GM23248 (cell line): ENCODE results near the gene BOLA2B.

ENCODE experiments used
- EZH2 ChIP-seq: fragments of 200-600 bp; sonication (generic); IDR thresholded peaks from 2 replicates; pipeline ENCODE4 v1.6.1; 2018; ENCODE audit warnings: antibody characterized with exemption, mild to moderate bottlenecking; ENCODE audit not compliant: insufficient read depth, poor library complexity, severe bottlenecking
- EZH2phosphoT487 ChIP-seq: fragments of 200-600 bp; sonication (generic); IDR thresholded peaks from 2 replicates; pipeline ENCODE4 v1.6.1; 2018; ENCODE audit warnings: antibody characterized with exemption, moderate library complexity, mild to moderate bottlenecking, low read depth; ENCODE audit not compliant: insufficient read depth

DNA sequence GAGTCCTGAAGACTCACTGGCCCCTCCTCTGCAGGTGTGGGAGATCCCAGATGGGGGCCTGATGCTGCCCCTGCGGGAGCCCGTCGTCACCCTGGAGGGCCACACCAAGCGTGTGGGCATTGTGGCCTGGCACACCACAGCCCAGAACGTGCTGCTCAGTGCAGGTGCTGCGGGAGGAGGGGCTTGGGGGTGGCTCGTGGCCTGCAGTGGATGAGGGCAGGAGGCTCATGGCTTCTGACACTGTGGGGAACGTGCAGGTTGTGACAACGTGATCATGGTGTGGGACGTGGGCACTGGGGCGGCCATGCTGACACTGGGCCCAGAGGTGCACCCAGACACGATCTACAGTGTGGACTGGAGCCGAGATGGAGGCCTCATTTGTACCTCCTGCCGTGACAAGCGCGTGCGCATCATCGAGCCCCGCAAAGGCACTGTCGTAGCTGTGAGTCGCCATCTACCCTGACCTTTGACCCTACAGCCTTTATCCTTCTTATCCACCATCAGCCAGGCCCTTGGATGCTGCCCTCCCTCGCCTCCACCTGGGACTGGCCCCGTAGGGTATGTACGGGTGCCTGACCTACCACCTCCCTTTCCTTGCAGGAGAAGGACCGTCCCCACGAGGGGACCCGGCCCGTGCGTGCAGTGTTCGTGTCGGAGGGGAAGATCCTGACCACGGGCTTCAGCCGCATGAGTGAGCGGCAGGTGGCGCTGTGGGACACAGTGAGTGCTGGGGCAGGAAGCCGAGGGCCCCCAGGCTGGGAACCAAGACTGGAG, 6.5 kb downstream of the BOLA2B start:
- TF ChIP-seq EZH2phosphoT487 (no peak), EZH2 (no peak)
